NCI-H128 (cell line): ENCODE results near the gene CTTNBP2.

Experiments
- DNase-seq: peaks from one replicate; lab custom pipeline; 2025; ENCODE audit not compliant: unreplicated experiment; lab: John Stamatoyannopoulos, UW

Gene CTTNBP2

DNA sequence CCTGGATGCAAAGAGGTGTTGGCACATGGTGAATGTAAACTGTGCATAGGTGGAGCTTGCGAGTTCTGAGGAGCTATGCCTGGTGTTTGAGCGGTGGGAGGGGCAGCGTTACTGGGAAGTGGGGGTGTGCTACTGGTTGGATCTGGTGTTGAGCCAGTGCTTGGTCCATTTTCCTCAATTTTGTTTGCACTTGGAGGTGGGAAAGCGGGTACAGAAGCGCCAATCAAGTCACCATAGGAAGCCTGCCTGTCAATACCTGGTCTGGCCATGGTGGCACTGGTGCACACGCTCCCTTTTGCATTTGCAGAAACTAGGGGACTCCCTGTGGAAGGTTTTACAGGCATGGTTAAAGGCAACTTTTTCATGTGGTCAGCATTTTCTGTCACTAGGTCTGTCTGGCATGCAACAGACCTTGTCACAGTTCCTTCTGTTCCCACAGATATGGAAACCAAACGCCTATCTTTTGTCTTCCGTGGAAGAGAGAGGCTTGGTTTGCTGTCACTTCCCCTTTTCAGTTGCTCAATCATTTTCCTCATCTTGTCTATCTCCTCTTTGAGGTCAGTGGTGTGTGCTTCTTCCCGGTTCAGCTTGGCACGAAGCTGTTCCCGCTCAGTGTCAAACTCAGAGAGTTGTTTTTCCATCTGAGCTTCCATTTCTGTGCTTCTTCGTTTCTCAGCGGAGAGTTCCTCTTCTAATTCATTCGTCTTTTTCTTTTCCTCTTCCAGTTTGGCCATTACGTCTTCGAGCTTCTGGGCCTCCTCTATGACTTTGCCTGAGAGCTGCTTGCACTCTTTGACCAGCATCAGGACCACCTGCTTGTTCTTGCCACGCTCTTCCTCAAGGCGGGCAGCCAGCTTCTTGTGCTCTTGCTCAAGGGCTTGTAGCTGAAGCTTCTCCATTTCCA, 81.1 kb downstream of the CTTNBP2 start:
- DNase-seq: no peak

DNA sequence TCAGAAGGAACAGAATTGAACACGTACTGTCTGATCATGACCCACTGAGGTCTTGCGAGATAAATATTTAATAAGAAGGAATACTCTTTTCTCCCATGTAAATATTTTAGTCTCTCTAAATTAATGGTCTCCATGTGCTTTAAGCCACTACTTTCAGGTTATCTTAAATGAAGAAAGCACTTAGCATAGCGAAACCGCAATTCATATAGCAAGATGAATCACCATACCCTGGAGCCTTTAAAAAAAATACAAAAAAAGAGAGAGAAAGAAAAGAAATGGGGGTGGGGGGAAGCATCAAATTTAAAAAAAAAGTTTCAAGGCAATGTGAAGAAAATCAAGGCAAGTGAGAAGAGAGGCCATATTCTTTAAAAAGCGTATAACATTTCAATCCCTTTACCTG, 82.5 kb downstream of the CTTNBP2 start:
- DNase-seq: no peak

DNA sequence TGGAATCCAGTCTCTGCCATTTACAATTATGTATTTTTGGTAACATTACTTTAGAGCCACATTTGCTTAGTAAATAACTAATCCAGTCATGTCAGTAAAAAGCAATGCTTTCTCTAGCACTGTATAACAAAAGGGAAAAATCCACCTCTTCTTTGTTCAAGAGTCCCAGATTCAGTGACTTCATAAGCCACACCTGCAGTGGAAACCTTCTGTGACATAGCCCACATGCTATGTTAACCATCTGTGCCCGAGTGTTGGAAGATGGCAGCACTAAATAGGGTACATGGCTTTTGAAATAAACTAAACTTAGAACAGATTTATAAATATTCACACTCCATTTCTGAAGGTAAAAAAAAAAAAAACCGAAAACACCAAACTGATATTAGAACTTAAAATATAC, 83.0 kb downstream of the CTTNBP2 start:
- no peak for DNase-seq

DNA sequence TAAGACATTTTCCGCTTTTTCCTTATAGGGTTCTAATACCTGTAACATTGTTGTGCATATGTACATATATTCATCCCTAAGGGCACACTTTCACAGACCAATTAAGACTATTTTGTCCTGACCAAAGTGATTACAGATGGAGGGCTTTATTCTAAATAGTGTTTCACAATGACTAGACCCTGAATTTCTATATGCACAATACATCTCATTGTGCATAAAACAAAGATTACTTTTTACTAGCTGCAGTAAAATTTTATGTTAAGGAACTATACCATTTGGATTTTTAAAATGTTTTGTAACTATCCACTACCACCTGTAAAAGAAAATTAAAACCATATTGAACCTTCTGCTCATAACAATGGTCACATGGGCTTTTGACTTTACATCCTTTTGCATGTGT, 87.8 kb downstream of the CTTNBP2 start:
- no peak for DNase-seq

DNA sequence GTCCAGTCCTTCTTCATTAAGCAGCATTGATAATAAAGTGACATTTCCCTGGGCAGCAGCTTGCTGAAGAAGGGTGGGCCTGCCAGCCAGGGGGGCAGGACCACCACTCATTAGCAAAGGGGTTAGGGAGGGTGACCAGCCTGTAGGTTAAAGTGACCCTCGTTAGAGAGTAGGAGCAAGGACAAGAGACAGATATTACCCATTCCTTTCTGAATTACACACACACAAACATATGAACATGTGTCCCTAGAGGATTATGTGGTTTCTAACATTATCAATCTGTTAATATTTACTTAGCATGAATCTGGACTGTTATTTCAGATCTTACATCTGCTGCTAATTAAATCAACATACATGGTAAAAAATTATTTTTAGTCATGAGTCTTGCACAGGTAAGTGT, 88.9 kb downstream of the CTTNBP2 start:
- DNase-seq: no peak

DNA sequence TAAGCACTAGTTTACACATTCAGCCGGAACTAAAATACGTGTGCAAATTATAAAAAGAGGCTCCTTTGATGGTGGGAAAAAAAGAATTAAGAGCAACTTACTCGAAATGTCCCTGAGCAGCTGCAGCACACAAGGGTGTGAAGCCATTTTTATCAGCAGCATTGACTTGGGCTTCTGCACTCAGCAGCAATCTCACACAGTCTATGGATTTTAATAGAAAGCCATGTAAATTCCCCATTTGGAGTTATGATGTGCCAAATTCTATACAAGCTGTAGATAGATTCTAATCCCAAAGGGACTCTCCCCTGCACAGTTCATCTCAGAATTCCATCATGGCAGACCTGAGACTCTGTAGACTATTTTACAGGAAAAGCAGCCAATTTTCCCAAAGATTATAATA, 90.5 kb downstream of the CTTNBP2 start:
- DNase-seq: no peak

DNA sequence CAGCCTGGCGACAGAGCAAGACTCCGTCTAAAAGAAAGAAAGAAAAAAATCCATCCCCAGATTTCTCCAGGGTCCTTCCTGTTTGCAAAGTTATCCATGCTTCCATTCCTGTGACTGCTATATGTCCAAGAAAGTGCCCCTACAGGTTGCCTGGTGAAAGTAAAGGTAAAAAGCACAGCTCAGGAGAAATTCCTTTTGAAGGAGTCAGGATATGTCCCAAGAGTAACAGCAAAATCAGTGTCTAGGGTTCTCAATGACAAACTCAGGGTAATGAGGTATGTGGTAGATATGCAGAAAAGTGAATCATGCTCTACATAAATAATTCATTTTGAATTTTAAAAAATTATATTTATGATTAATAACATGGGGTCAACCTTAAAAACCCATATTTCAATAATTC, 91.5 kb downstream of the CTTNBP2 start:
- no peak for DNase-seq

DNA sequence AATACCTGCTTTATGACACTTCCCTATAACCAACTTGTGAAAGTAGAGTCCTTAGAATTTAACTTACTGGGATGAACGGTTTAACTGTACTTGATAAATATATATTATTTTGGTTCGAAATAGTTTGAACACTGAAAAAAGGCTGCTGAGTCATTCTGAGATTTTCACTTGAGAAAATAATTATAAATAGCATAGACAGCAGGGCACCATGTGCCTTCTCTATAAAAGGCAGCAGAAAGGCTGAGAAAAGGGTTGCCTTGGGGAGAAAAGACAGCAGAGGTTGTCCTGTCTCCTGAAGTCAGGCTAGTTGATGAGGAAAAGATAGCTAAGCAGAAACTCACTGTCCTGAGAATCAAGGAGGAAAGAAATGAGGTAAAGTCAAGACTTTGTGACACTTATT, 92.4 kb downstream of the CTTNBP2 start:
- DNase-seq: no peak

DNA sequence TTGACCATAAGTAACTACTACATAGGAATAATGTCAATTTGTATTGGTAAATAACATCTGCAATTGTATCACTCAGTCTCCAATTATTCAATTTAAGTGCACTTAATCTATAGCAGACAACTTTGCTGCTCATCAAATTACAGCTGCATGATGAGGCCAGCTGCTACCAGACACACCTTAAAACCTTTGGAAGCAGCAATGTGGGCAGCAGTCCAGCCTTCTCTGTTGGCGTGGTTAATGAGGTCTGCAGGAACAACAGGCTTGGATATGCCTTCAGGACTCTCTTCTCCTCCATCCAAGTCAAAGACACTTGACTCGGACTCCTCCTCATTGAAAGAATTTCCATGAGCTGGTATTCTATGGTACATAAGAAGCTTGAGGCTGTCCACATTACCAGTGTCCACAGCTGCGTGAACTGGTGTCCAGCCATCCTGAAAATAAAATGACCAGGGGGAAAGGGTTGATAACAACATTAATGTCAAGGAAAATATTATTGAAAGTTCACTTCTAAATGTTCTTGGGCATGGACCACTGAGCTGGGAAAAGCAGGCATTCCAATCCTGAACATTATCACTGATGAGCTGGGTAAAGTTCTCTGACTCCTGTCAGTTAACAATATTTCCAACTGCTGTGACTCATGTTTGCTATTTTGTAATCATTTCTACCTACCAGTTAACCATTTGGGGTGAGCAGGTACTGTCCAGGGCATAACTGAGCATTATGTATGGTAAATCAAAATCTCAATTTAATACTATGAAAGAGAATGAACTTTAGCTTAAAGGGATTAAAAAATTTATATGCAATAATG, 95.7 kb downstream of the CTTNBP2 start:
- no peak for DNase-seq

DNA sequence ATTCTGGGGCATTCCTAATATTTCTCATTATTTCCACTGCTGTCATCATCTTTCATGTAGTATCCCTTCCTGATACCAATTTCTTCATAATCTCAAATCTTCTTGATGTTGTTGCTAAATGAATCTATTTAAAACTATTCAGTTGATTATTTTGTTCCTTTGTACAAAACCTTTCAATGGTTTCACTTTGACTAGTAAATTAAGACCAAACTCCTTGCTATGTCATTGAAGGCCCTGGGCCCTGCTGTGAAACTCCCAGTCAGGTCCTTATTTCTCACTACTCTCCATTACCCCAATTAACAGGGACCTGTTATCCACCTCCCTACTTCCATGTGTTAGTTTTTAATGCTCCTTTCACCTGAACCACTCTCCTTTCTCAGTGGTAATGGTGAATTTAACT, 97.0 kb downstream of the CTTNBP2 start:
- no peak for DNase-seq

DNA sequence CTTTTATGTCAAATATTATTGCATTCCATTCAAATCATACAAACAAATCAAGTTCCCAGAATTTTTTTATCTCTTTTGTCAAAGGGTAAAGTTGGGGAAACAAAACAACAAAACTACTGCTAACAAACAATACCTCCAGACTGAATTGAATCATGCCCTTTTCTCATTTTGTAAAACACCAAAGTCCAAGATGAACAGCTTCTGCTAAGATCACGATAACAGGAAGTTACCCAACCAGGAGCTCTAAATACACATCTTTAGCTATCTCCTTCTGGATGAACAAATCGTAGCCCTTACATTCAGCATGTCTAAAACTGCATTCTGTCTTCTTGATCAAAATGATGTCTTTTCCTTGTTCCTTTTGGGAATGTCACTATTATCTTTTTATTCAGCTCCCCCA, 97.4 kb downstream of the CTTNBP2 start:
- no peak for DNase-seq

DNA sequence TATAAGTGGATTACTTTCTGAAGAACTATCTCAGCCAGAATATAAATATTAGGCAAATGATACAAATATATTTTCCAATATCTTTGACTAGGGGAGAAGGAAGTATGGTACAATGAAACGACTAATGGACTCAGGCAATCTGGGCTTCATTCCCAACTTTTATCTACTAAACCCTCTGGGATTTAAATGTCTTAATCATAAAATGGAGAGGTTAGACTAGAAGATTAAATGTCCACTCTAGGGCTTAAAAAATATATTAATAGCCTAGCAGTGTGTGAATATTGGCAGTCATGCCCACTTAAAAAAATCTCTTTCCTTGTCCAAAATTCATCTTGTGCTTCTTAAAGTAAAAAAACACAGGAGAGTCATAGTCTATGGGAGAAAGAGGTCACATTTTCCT, 98.3 kb downstream of the CTTNBP2 start:
- DNase-seq: no peak

DNA sequence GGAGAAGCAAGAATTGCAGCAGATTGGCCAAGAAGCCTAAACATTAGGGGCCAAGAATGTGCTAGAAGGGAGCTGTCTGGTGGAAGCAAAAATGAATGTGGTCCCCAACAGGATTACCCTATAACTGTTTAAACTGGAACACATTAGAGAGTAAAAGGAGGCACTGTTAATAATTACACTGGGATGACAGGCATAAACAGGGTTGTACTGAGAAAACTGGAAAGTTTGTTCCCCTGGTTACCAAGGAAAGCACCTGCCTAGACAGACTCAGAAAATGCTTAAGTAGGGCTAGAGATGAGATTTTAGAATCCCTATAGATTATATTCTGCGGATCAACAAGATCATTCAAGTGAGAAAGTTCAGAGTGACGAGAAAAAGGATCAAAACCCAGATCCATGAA, 100.8 kb downstream of the CTTNBP2 start:
- no peak for DNase-seq

DNA sequence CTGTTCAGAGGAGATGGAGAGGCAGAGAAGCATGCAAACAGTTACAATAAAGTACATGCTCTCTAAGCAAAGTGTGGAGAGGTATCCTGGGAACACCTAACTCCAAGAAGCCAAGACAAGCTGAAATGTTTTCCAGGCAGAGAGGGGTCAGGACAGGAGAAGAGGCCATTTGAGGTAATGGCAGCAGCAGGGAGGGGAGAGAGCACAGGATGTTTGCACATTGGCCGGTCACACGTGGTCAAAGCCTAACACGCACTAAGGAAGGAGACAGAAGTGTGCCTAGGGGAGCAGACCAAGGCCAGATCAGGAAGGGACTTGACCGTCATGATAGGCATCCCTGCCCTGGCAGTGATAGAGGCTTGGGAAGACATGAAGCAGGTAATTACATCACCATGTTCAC, 101.5 kb downstream of the CTTNBP2 start:
- DNase-seq: no peak

DNA sequence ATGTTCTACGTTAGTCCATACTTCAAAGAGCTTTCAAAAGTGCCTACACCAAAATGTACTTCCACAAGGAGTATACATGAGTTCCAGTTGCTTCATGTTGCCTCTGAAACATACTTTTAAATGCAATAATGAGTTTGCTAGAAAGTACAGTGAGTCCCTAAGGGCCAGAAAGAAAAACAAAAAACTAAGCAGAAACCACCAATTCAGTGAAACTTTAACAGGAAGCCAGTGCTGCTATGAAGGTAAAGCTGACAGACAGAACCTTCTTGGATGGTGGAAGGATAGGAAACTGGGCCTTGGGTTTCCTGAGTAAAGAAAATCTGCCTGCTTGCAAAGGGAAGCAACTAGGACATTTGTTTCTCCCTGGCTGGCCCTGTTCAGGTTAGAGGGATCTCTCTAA, 104.2 kb downstream of the CTTNBP2 start:
- DNase-seq: no peak

DNA sequence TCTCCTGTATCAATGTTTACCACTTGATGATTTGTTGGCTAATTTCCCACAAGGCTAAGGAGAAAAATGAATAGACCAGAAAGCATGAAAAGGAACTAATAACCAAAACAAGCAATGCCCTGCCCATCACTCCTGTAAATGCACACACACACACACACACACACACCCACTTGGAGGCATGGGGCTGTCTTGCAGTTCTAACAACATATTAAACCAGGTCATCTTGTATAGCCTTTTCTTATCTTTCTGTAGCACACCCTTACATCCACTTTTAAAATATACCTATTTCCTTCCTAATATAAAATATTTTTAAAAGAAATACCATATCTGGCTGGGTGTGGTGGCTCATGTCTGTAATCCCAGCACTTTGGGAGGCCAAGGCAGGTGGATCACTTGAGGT, 105.3 kb downstream of the CTTNBP2 start:
- no peak for DNase-seq

DNA sequence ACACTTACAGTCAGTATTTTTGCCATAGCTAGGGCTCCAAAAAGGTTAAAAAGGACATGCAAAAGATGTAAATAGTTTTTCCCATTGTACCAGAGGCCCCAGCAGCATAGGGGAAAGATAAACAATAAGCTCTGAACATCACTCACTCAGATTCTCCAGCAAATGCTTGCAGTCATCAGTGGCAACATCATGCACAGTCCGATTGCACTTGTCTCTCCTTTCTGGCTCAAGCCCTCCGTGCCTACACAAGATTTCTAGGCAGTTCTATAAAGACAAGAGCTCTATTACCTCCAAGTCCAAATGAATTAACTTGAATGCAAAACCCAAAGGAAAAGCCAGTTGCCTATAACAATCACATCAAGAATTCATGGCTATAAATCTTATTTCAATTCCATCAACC, 106.3 kb downstream of the CTTNBP2 start:
- DNase-seq: no peak

DNA sequence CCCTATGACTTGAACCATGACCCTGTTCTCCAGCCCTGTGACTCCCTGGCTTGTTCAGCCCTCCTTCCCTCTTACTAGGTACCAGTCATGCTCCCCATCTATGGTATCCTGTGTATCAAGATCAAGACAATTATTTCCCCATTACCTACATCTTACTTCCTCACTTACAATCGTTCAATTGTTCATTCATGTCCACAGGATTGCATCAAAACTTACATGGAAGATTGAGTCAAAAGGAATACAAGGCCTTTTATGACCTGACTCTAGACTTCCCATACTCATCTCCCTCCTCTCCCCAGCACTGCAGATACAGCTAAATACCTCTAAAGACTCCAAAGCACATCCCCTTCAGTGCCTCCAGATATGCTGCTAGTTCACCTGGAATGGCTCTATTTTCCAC, 109.2 kb downstream of the CTTNBP2 start:
- no peak for DNase-seq

DNA sequence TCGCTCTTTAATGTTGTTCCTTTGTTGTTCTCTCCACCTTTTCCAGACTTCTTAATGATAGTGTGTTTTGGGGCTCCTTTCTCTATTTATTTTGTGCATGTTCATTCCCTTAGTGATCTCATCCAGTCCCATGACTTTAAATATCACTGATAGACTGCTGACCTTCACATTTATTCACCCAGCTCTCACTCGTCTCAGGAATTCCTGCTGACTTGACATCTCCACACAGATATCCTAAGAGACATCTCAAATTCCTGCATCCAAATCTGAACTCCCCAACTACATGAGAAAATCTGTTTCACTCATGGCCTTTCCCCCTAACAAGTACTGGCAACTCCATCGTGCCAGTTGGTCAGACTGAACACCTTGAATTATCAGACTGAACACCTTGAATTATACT, 111.2 kb downstream of the CTTNBP2 start:
- no peak for DNase-seq

DNA sequence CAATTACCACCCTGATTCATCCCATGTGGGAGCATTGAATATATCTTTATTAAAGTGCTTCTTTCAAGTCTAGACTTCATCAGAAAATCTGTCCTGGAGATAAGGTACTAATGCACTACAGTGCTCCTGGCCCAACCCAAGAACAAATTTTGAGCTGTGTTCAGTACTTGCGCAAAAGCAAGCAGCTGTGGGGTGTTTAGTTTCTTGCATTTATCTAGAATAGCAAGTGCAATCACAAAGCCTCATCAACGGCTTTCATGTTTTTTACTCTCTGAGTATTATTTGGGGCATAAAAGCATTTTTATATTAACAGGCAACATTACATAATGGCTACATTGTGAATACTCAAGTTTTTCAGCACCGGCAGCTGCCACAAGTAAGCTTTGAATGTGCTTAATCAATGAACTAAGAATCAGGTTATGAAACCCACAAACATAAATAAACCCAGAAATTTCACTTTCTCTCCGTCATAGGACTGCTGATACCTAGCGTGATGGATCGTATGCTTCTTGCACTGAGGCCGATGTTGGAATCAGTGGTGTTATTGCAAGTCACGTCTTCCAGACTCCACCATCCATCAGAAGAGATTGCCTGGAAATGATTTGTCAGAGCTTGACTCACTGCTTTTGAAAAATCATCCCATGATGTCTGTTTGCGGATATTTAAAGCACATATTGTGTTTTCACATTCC, 113.1 kb downstream of the CTTNBP2 start:
- DNase-seq: no peak

DNA sequence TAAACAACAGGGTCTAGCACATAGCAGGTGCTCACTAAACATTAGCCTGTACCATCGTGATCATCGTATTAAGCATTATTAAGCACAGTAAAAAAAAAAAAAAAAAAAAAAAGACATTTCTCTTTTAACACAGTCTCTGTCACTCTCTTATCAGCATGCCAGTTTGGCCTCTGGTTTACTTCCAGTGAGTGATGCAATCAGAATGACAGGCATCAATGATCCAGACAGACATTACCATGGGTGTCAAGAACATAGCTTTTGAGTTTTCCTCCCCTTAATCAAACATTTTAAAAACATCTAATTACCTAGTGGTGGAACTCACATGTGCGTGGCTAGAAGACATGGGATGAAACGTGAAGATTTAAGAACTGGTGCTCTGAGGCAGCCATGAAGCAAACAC, 115.8 kb downstream of the CTTNBP2 start:
- DNase-seq: no peak

DNA sequence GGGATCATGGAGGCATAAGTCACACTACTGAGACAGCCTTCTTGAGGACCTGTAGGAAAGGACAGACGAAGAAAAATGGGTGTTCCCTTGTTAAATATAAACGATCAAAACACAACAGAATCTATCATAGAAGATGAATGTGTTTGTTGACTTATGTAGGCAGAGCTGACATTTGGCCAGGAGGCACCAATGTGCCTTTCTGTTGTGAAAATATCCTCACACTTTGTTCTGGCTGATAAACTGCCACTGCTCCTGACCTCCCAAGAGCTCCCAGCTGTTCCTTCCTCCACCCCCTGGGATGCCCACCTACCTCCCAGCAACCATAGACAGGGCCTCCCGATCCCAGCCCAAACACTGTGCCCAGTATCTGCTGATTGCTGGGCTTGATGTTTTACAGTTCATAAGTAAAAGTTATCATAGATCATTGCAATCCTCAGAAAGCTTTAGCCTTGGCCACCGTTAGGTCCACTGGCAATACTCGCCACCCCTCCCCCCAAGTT, 116.6 kb downstream of the CTTNBP2 start:
- no peak for DNase-seq
